ENCODE results near the gene MAT2A.
"Not testable (repeated sequence)": the region's sequence is repeated elsewhere in the genome, so short reads cannot be mapped to it uniquely, and the experiment has no call there.

The MAT2A gene

DNA sequence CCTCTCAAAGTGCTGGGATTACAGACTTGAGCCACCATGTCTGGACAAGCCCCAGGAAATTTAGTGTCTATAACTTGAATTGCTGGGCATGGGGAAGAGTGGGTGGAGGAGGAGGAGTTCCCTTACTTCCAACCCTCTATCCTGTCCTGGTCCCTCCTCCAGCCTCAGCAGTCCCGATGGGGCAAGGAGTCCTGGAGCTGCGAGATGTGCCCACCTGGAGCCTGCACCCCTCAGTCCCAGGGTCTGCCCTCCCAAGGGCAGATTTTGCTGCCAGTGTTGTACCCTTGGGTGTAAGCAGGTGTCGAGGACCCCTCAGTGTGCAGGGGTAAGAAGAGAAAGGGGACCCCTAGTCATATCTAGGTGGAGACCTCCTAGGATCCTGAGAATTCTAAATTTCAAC, 41.2 kb downstream of the MAT2A start:
- no peak for DNase-seq

DNA sequence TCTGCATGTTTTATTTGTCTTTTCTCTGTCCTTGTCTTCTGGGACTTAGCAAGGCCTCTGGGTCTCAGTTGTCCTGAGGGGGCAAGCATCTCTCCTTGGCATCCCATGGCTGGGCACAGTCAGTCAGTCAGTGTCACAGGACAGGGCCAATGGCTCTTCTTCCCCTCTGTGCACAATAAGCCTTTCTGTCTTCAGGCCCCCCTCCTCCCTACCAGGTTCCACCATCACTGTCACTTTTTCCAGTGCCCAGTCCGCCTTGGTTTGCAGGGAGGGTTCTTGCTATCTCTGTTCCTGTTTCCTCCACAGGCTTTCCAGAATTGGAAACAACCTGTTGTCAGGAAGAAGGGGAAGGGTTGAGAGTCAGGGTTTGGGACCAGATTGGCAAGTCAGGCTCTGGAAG, 43.5 kb downstream of the MAT2A start:
- DNase-seq, result no peak

DNA sequence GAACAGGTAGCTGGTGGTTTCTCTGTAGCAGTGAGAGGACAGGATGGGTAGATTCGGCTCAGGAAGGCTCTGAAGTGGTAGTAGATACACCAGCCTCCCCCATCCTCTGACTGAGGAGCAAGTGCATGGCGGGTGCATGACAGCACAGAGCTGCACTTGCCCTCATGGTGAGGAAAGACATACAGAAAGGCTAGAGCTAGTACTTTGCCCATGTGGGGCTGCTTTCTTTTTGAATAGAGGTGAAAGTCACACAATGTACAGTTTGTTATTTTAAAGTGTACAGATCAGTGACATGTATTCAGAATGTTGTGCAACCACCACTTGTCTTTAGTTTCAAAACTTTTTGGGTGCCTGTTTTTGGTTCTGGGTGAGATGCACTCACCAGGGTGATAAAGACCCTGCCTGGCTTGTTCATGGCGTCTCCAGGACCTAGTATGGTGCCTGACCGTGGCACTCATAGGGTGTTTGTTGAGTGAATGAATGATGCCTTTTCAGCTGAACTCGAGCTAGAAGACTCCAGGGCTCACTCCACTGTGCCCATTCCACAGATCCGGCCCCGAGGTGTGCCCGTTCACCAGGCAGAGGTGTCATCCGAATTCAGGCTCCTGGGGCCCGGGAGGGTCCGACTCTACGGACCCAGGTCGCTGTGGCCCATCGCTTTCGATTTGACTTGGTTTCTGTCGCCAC, 44.8 kb downstream of the MAT2A start:
- DNase-seq, result no peak

DNA sequence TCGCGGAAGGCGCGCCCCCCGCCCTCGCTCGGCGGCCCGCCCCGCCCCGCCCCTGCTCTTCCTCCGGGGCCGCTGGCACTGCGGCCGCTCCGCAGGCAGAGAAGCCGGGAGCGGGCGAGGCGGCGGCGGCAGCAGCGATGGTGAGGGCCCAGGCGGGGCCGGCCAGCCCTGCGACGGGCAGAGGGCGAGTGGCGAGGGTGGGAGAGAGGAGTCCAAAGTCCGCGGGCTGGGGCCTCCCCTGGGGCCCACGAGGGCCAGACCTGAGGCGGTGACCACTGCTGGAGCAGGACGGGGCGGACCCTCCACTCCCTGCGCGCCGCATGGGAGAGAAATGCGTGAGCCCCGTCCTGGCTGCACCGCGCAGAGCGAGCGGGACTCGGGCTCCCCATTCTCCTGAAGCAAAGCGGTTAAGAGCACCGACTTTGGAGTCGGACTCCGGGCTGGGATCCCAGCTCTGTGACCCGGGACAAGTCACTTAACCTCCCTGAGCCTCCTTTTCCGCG, 45.4 kb downstream of the MAT2A start, which contains the start of gene VAMP5:
Gene VAMP5 (plus strand): TSS at position 78 of the 503 bp plus-strand sequence. CDS start 60 bp downstream, at position 138.
- no peak for DNase-seq

DNA sequence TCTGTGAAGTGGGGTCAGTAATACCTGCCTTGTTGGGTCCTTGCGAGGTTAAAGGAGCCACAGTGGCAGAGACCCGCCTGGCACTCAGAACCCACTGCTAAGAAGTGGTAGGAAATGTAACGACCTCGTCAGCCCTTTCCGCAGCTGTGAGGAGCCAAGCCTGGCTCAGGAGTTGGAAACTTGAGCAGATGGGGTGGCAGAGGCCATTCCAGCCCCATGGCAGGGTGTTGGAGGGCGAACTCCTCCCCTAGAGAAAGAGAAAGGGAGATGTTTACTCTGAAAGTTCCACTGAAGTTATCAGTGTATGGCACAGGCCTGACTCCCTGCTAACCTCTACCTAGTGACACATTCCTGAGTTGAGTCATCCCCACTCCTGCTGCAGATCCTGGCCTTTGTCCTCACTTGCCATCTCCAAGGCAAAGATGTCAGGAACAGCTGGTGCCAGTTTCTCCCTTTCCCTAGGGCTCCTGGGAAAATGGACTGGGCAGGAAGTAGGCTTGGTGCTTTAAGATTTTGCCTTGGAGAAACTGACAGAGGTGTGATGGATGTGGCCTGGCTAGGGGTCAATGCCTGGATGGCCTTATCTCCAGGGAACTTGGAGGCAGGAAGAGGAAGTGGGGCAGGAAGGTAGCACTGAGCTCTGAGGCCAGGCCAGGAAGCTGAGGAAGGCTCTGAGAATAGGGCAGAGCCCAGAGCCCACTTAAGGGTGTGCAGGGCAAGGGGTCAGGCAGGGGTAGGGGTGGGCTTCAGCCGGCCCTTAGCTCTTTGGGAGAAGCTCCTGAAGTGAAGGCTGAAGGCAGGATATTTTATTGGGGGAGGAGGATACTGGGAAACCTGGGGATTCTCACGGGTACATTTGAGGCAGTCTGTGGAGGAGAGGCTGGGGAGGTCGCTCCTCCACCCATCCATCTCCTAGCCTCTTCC, 46.2 kb downstream of the MAT2A start:
- no peak for DNase-seq

DNA sequence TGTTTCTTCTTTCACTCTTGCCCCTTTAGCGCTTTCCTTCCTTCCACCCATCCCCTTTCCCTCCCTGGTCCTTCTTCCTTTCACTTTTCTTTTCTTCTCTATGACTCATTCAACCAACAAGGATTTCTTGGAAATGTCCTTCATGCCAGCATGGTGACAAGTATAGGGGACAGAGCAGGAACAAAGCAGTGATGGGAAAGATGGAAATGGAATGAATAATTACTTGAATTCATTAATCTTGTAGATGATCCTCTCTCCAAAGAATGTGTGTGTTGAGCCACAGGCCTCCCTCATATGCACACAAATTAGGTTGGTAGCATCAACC, 46.8 kb downstream of the MAT2A start:
- DNase-seq, result no peak

DNA sequence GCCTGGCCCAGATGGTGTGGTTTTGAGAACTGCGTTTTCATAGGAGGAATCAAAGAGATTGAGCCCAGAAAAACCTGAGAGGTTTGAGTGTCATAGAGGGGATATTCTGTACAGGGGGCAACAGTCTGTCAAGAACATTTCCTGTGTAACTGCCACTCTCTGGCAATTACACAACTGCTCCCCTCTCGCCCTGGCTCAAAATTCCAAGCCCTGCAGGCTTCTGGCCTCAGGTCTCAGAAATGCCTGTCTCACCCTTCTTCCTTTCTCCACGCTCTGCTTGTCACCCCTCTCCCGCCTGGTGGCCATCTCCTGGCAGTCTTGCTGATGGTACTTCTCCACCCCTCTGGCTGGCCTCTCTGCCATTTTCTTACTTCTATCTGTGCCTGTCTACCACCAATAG, 49.3 kb downstream of the MAT2A start:
- DNase-seq, result no peak

DNA sequence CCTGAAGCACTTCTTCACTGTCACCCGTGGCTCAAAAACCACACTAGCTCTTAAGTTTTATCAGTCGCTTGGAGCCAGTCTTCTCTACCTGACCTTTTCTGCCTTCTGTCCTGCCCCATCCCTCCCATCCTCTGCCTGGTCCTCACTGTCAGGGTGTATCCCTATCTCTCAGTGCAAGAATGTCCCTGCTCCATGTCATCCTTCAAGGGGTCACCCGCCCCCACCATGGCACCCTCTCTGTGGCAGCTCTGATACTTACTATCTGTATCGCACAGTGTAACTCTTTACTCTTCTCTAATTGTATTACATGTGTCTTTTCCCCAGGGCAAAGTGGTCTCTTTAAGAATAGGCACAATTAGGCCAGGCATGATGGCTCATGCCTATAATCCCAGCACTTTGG, 49.7 kb downstream of the MAT2A start:
- no peak for DNase-seq

DNA sequence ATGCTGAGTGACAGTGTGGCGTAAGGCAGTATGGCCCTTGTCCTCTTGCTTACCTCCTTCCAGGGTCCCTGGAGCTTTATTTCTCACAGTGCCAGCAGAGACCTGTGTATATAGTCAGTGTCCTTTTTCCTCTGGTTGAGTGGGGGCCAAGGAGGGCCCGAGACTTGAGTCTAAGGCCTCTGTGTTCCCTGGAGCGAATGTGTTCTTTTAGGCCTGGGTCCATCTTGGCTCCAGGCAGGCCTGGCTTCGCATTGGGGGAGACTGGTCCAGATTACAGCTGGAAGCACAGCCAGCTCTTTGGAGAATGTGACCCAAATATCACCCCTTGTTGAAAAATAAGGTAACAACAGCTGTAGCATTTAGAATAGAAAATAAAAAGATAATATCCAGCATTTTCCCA, 50.2 kb downstream of the MAT2A start:
- DNase-seq, result no peak

DNA sequence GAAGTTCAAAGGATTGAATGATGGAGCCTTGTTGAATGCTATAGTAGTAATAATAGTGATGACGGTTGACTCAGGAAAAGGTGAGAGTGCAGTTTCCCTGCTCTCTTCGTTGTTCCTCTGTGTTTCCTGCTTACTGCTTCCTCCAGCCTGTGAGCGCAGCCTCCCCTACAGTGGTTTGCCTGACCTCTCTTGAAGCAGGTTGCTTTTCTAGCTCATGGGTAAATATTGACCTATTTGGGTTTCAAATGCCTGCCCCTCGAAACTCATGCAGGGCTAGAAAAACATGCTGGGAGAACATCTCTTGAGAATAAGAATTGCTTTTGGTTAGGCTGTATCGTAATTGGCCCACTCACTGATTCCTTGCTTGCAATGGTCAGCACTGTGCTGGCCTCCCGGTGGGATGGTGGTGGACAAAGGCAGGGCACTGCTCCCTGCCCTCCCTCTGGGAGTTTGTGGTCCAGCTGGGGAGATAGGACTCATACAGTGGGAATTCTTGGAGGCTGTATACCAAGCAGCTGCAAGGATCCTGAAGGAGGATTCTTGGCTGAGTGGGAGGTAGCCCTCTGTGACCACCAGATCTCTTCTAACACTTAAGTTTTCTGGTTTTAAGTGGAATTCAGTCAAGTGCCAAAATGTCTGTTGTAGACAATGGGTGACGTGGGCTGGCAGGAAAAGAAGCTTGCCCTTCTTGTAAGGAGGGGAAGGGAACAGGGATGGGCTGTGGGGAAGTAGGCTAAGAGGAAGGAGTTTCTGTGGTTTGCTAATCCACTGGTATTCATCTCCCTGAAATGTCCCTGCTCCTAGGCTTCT, 51.2 kb downstream of the MAT2A start:
- no peak for DNase-seq

DNA sequence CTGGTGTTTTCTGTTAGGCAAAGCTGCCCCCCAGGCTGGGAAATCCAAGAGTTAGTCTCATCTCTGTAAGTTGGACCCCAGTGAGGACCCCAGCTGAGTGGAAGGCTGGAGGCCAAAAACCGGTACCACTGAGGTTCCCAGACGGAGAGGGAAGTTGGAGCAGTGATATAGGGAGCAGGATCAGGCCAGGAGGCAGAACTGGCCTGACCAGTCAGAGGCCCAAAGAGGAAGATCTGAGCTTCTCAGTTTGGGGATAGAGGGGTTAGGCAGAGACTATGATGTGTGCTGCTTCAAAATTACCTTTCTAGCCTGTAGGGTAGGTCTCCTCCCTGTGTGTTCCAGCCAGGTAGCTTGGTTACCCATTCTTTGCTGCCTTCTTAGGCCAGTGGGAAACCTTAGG, 52.0 kb downstream of the MAT2A start:
- DNase-seq, result no peak

DNA sequence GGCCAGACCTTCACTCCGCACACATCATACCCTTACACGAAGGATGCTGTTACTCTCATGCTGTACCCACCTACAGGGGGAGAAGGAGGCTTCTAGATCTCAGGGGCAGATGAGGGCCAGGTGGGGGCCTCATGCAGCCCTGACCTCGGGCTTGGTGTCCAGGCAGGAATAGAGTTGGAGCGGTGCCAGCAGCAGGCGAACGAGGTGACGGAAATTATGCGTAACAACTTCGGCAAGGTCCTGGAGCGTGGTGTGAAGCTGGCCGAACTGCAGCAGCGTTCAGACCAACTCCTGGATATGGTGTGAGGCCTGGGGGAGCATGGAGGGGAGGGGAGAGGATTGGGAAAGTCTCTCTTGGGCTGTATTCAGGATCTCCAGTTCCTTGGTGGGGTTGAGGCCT, 52.6 kb downstream of the MAT2A start:
- no peak for DNase-seq

DNA sequence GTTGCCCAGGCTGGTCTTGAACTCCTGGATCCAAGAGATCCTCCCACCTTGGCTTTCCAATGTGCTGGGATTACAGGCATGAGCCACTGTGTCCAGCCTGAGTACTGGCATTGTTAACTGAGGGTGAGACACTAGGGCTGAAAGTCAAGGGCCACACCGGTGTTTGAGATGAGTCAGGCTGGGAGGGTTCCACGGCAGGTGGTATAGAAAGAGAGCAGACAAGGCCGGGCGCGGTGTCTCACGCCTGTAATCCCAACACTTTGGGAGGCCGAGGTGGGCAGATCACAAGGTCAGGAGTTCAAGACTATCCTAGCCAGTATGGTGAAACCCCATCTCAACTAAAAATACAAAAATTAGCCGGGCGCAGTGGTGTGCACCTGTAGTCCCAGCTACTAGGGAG, 53.3 kb downstream of the MAT2A start:
- DNase-seq, result not testable (repeated sequence)

DNA sequence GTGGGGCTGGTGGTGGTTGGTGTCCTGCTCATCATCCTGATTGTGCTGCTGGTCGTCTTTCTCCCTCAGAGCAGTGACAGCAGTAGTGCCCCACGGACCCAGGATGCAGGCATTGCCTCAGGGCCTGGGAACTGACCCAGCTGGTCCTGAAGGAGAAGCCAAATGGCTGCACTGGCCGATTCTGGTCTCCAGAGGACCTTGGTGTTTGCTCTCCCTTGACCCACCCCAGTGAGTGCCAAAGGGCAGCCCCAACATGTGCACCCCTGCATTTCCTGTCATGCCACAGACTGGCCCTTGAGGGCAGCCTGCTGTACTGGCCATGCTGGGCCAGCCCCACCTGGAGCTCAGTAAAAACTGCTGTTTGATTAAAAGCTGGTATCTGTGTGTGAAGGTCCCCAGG, 54.1 kb downstream of the MAT2A start:
- no peak for DNase-seq
